GM19238 (cell line): ENCODE results near the gene TMEFF1.

ENCODE experiments used
- DNase-seq: peaks from one replicate; pipeline ENCODE4 v3.0.0; 2011; ENCODE audit warnings: low spot score; ENCODE audit not compliant: insufficient read length

TMEFF1 gene

DNA sequence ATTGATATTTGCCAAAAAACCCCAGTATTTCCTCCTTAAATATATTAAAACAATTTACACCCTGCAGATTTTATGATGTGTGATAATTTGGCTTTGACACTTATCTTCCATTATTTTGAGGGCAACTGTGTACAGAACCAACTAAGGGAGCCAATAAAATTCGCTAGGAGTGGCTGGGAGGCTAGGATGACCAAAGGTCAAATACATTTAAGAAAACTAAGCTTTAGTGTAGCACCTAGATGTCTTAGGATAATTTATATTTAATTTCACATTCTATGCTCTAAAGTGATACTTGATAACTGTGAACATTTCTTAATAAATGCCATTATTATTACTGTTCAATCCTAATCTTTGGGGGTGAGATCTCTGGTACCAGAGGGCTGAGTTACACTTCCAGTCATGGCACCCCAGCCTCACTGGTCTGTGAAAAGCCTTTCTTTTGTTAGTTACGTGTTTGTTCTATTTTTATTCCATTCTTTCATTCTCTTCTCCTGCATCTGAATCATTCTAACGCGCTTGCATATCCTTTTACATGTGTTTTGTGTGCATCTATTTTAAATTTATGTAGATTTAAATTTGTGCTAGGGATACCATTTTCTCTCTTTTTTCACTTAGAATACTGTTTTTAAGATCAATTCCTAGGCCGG, 26.9 kb upstream of the TMEFF1 start:
- no peak for DNase-seq

GRCh38 chr9:100447041-100447440, 25.9 kb upstream of the TMEFF1 start:
- no peak for DNase-seq

GRCh38 chr9:100448266-100448665, 24.7 kb upstream of the TMEFF1 start:
- DNase-seq, result no peak

- no peak for DNase-seq
Observed at GRCh38 chr9:100449420-100449819, 23.5 kb upstream of the TMEFF1 start.

- DNase-seq, result no peak
Observed at GRCh38 chr9:100452894-100453293, 20.1 kb upstream of the TMEFF1 start.

GRCh38 chr9:100455470-100455869, 17.5 kb upstream of the TMEFF1 start:
- DNase-seq, result no peak

DNA sequence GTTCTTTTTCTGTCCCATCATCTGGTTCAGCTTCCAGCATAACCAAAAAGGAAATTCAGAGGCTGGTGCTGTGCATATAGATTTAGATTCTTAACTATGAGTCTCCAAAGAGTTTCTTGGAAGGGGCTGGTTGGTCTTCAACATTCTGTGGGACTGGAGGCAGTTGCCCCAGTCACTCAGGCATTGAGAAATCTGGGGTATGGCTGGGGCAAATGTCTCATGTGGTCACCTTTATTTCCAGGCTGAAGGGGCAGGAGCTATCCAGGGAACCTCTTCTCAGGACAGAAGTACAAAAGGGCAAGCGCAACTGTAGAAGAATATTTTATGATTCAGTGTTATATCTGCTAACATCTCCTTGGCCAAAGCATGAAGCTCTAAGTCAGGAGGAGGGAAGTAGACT, 15.4 kb upstream of the TMEFF1 start:
- no peak for DNase-seq

DNA sequence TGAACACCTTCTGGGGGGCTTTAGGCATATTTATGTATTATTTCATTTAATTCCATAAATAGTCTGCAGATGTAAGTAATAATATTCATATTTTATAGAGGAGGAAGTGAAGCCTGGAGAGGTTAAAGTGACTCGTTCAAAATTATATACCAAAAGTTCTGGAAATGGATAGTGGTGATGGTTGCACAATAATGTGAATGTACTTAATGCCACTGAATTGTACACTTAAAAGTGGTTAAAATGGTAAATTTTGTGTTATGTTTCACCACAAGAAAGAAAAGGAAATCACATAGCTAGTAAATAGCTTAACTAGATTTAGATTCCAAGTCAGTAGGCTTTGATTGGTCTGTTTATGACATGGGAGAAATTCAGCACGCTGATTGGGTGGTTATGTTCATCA, 13.0 kb upstream of the TMEFF1 start:
- no peak for DNase-seq

DNA sequence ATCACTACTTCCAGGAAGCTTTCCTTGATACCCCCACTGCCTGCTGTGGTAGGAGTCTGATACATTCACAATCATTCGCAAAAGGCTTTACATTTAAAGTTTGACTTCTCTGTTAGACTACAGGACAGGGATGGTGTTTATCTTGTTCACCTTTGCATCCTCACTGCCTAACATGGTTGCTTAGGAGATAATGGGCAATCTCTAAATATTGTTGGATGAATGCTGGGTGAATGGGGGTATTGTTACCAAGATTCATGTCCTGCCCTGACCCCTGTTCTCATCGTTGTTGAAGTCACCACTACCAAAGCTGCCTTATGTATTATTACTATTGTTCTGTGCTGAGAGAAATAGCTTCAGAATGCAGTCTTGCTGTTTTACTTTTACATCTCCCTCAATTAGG, 7.7 kb upstream of the TMEFF1 start:
- no peak for DNase-seq

GRCh38 chr9:100465761-100466160, 7.2 kb upstream of the TMEFF1 start:
- no peak for DNase-seq

GRCh38 chr9:100466171-100466828, 6.6 kb upstream of the TMEFF1 start:
- no peak for DNase-seq

DNA sequence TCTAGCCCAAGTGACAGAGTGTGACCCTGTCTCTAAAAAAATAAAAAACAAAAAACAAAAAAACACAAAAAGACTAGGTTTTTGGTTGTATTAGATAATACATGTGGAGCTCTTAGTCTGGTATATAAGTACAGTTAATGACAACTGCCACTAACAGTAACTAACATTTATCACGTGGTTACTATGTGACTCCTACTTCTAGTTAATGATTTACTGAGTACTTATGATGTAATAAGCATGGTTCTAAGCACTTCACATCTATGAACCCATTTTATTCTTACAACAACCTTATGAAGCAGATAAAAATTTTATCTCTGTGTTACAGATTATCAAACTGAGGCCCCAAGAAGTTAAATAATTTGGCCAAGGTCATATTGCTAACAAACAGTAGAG, 6.1 kb upstream of the TMEFF1 start:
- no peak for DNase-seq

- DNase-seq, result no peak
Observed at GRCh38 chr9:100468041-100468440, 4.9 kb upstream of the TMEFF1 start.

GRCh38 chr9:100472268-100472667, 681 bp upstream of the TMEFF1 start:
- no peak for DNase-seq

DNA sequence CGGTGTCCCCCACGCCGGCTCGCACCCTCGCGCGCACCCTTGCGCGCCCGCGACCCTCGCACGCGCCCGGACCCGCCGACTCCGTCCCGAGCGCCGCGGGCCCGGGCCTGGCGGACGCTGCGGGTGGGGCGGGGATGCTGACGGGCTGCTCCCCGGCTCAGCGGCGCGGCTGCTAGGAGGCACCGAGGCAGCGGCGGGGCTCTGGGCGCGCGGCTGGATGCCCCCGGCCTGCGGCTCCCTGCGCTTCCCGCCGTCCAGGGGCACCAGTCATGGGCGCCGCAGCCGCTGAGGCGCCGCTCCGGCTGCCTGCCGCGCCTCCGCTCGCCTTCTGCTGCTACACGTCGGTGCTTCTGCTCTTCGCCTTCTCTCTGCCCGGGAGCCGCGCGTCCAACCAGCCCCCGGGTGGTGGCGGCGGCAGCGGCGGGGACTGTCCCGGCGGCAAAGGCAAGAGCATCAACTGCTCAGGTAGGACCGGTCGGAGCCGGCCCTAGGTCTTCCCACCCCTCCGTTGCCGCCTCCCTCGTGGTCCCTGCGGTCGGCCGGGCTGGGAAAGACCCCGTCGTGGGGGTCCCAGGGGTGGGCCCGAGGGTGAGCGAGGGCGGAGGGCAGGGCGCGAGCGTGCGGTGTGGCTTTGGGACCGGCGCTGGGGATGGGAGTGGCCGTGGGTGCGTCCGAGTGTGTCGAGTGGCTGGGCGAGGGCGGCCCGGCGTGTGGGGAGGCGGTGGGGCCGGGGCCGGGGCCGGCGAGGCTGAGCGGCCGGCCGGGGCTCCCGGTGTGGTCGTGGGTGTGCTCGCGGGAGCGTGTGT, 530 bp downstream of the TMEFF1 start:
- DNase-seq, result peak; percentile 29

- DNase-seq, result no peak
Observed at GRCh38 chr9:100474082-100474923, 1.4 kb downstream of the TMEFF1 start.

- no peak for DNase-seq
Observed at GRCh38 chr9:100474924-100475276, 2.0 kb downstream of the TMEFF1 start.

- no peak for DNase-seq
Observed at GRCh38 chr9:100477241-100477640, 4.3 kb downstream of the TMEFF1 start.

DNA sequence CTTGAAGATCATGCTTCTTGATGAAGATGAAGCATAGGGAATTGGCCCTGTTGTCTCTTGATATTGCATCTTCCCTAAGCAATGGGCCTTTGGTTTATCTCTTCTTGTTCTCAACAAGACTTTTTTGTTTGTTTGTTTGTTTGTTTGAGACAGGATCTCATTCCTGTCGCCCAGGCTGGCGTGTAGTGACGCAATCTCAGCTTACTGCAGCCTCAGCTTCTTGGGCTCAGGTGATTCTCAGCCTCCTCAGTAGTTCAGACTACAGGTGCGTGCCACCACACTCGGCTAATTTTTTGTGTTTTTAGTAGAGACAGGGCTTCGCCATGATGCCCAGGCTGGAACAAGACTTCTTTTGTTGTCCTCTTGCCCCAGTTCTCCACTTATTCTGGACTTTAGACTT, 5.2 kb downstream of the TMEFF1 start:
- DNase-seq, result no peak

GRCh38 chr9:100479820-100480219, 6.9 kb downstream of the TMEFF1 start:
- DNase-seq, result no peak

DNA sequence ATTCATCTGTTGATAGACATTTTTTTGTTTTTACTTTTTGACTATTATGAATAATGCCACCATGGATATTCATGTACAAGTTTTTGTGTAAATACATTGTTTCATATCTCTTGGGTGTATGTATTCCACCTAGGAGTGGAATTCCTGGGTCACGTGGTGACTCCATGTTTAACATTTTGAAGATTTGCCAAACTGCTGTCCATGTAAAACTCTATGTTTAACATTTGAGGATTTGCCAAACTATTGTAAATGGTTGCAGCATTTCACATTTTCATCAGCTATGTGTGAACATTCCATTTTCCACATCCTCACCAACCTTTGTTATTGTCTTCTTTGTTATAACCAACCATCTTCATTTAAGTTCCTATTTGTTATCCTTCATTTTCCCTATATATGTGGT, 12.2 kb downstream of the TMEFF1 start:
- no peak for DNase-seq
